ENCODE measurements around the gene RUNX2.
"Not testable (repeated sequence)": the region's sequence is repeated elsewhere in the genome, so short reads cannot be mapped to it uniquely, and the experiment has no call there.

The RUNX2 gene

GRCh38 chr6:45327956-45328522 is at the start of gene RUNX2:
Gene RUNX2, plus strand, starts transcription at chr6:45328330. Its CDS starts 397 bp downstream, at chr6:45328727.
- peak; percentile 88 for ATAC-seq
- peaks cover 63% of the 10 kb centered on the region for H3K4me1 Mint-ChIP-seq
- H3K27ac Mint-ChIP-seq, result peak within 1 kb of the TSS; percentile 75
- peak; percentile 18 for DNase-seq
- H3K27me3 Mint-ChIP-seq, result no peaks in the 10 kb centered on the region
- peak within 1 kb of the TSS; percentile 75 for H3K4me3 Mint-ChIP-seq
- H3K9me3 Mint-ChIP-seq, result no peaks in the 10 kb centered on the region
- H3K36me3 Mint-ChIP-seq (ENCODE audit: low read depth), result no peaks in the 10 kb centered on the region

DNA sequence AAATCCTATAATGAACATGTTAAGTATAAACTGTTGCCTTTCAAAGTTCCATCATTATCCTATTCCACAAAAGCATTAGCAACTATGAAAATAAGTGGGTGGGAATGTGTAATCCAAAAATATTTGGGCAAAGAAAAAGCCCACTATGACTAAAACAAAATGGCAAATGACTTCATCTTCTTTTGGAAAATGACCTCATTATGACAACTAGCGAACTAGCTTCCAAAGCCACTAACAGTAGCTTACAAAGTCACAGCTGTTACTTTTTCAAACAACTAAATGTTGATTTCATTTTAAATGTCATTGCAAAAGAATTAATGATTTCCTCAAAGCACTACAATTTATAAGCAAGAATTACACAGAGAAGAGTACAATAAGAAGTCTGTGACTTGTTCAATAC is 49.8 kb upstream of the RUNX2 start:
- Mint-ChIP-seq H3K9me3 (peaks cover 12% of the 10 kb centered on the region), H3K36me3 (ENCODE audit: low read depth) (peaks cover 31% of the 10 kb centered on the region), H3K27me3 (no peaks in the 10 kb centered on the region), H3K4me1 (no peaks in the 10 kb centered on the region), H3K4me3 (no peak overlapping the region), H3K27ac (no peak overlapping the region)
- no peak for DNase-seq
- no peak for ATAC-seq

GRCh38 chr6:45286707-45287106 is 41.4 kb upstream of the RUNX2 start:
- H3K36me3 Mint-ChIP-seq (ENCODE audit: low read depth), result peaks cover 28% of the 10 kb centered on the region
- not testable (repeated sequence) for ATAC-seq, H3K4me1 Mint-ChIP-seq, H3K27ac Mint-ChIP-seq, H3K9me3 Mint-ChIP-seq, H3K27me3 Mint-ChIP-seq, H3K4me3 Mint-ChIP-seq, DNase-seq

GRCh38 chr6:45289751-45290514 is 38.2 kb upstream of the RUNX2 start:
- ATAC-seq (no peak), DNase-seq (no peak)
- H3K36me3 Mint-ChIP-seq (ENCODE audit: low read depth), result peaks cover 28% of the 10 kb centered on the region
- H3K4me1 Mint-ChIP-seq, result peaks cover 23% of the 10 kb centered on the region
- H3K4me3 Mint-ChIP-seq, result no peak overlapping the region
- no peaks in the 10 kb centered on the region for H3K27me3 Mint-ChIP-seq
- H3K9me3 Mint-ChIP-seq, result peaks cover 9% of the 10 kb centered on the region
- H3K27ac Mint-ChIP-seq, result no peak overlapping the region

DNA sequence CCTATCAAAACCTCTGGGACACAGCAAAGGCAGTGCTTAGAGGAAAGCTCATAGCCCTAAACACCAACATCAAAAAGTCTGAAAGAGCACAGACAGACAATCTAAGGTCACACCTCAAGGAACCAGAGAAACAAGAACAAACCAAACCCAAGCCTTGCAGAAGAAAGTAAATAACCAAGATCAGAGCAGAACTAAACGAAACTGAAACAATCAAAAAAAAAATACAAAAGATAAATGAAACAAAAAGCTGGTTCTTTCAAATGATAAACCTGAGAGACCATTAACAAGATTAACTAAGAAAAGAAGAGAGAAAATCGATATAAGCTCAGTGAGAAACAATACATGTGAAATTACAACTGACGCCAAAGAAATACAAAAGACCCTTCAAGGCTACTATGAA is 34.8 kb upstream of the RUNX2 start:
- Mint-ChIP-seq H3K4me1 (peaks cover 24% of the 10 kb centered on the region), H3K4me3 (peak overlapping the region; percentile 9), H3K36me3 (ENCODE audit: low read depth) (peaks cover 16% of the 10 kb centered on the region)

DNA sequence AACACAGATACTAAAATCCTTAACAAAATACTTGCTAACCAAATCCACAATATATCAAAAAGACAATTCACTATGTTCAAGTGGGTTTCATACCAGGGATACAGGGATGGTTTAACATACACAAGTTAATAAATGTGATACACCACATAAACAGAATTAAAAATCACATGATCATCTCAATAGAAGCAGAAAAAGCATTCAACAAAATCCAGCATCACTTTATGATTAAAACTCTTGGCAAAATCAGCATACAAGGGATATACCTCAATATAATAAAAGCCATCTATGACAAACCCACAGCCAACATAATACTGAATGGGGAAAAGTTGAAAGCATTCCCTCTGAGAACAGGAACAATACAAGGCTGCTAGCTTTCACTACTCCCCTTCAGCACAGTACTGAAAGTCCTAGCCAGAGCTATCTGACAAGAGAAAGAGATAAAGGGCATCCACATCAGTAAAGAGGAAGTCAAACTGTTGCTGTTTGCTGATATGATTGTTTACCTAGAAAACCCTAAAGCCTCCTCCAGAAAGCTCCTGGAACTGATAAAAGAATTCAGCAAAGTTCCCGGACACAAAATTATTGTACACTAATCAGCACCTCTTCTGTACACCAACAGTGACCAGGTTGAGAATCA is 33.9 kb upstream of the RUNX2 start:
- H3K4me3 Mint-ChIP-seq, H3K27me3 Mint-ChIP-seq, ATAC-seq, H3K9me3 Mint-ChIP-seq, DNase-seq, H3K27ac Mint-ChIP-seq: not testable (repeated sequence)
- peaks cover 24% of the 10 kb centered on the region for H3K4me1 Mint-ChIP-seq
- peaks cover 16% of the 10 kb centered on the region for H3K36me3 Mint-ChIP-seq (ENCODE audit: low read depth)

More for the DNA sequence above, 34.8 kb upstream of the RUNX2 start:
- no peak for DNase-seq
- H3K27me3 Mint-ChIP-seq, result no peaks in the 10 kb centered on the region
- peaks cover 9% of the 10 kb centered on the region for H3K9me3 Mint-ChIP-seq
- peak overlapping the region; percentile 49 for H3K27ac Mint-ChIP-seq
- ATAC-seq, result no peak

DNA sequence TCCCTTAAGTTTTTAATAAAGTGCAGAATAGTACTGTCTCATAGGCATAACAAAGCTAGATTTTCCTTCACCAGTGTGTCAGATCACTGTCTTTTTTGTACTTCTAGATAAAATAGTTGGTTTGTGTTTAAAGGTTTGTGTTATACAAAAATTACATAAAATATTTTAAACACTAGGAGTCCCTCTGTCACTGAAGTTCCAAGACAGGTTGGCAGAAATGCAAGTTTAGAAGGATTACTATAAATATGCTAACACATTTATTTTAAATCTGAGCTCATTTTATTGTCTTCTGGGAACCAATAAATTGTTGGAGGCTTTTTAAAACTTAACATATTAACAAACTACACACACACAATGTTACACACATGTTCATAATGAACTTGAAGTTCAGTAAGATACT is 30.8 kb upstream of the RUNX2 start:
- H3K4me1 Mint-ChIP-seq, result peaks cover 23% of the 10 kb centered on the region
- H3K27ac Mint-ChIP-seq, result no peak overlapping the region
- H3K36me3 Mint-ChIP-seq (ENCODE audit: low read depth), result peaks cover 9% of the 10 kb centered on the region
- DNase-seq (no peak), ATAC-seq (no peak)
- H3K4me3 Mint-ChIP-seq, result no peak overlapping the region
- no peaks in the 10 kb centered on the region for H3K27me3 Mint-ChIP-seq
- H3K9me3 Mint-ChIP-seq, result peaks cover 8% of the 10 kb centered on the region

DNA sequence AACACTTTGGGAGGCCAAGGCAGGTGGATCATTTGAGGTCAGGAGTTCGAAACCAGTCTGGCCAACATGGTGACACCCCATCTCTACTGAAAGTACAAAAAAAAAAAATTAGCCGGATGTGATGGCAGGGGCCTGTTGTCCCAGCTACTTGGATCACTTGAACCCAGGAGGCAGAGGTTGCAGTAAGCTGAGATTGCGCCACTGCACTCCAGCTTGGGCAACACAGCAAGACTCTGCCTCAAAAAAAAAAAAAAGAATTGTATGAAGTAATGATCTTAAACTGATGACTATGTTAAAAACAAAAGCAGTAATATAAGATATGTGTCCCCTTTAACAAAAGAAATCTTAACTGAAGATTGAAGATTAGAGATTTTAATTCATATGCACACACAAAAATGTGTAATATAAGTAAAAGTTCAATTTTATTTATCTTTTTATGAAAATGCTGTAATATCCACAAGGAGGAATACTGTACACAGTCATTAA is 29.0 kb upstream of the RUNX2 start:
- Mint-ChIP-seq H3K4me3 (no peak overlapping the region), H3K36me3 (ENCODE audit: low read depth) (peaks cover 3% of the 10 kb centered on the region), H3K4me1 (peaks cover 5% of the 10 kb centered on the region), H3K27ac (no peak overlapping the region), H3K9me3 (no peaks in the 10 kb centered on the region), H3K27me3 (no peaks in the 10 kb centered on the region)
- no peak for ATAC-seq
- DNase-seq, result no peak

DNA sequence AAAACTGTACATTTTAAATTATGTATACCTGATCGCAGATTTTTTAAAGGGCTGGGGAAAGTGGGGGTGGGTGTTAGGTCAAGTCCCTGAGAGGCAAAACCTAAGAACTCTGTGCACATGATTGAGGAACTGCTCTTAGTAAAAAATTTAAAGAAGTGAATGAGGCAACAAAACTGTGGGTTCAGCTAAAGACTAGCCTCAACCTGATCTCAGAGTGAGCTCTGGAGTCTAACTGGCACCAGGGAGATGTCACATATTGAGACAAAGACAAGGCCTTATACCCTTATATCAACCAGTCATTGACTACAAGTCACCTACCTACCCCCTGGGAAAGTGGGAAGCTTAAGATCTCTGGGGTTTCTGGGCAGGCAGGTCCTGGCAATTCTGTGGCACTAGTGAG is 27.4 kb upstream of the RUNX2 start:
- H3K27ac Mint-ChIP-seq, result no peak overlapping the region
- peaks cover 7% of the 10 kb centered on the region for H3K9me3 Mint-ChIP-seq
- H3K4me1 Mint-ChIP-seq, result peaks cover 2% of the 10 kb centered on the region
- DNase-seq (no peak), ATAC-seq (no peak)
- peaks cover 7% of the 10 kb centered on the region for H3K36me3 Mint-ChIP-seq (ENCODE audit: low read depth)
- no peak overlapping the region for H3K4me3 Mint-ChIP-seq
- H3K27me3 Mint-ChIP-seq, result no peaks in the 10 kb centered on the region

DNA sequence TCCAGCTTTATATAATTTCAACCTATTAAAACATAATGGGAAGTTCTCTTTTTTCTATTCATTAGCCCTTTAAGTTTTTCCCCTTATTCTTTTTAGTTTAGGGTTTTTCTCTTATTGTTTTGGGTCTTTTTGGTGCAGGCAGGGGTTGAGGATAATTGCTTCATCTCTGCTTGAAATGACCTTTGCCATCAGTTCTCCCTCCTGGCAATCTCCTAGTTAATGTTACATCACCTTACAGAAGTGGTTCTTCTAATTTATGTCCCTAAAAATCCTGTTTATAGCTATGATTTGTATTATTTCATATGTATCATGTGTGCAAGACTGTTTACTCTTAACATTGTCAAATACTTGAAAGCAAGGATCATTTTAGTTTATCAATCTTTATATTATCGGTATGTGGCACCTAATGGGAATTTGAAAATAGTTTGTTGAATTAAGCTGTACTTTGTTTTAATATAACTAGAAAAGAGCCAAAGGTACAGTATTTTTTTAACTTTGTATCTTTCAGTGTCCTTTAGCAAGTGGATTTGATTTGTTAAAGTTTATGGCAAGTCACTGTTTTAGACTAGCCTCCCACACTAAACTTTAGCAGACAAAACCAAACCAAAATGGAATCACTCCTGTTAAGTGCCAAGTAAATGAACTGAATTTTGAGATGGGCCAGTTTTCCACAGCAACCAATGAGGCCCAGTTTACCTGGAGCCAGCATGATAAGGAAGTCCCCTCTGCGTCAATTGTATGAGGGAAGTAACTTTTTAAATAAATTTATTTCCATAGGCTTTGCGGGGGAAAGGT is 26.6 kb upstream of the RUNX2 start:
- Mint-ChIP-seq H3K9me3 (peaks cover 15% of the 10 kb centered on the region), H3K27me3 (no peaks in the 10 kb centered on the region), H3K36me3 (ENCODE audit: low read depth) (peaks cover 13% of the 10 kb centered on the region), H3K4me1 (peaks cover 2% of the 10 kb centered on the region), H3K4me3 (no peak overlapping the region), H3K27ac (no peak overlapping the region)
- DNase-seq (no peak), ATAC-seq (no peak)

DNA sequence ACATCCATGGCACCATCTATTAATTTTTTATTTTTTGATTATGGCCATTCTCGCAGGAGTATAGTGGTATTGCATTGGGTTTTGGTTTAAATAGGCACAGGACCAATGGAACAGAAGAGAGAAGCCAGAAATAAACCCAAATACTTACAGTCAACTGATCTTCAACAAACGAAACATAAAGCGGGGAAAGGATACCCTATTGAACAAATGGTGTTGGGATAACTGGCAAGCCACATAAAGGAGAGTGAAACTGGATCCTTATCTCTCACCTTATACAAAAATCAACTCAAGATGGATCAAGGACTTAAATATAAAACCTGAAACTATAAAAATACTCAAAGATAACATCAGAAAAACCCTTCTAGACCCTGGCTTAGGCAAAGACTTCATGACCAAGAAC is 25.3 kb upstream of the RUNX2 start:
- DNase-seq (no peak), ATAC-seq (no peak)
- no peak overlapping the region for H3K4me3 Mint-ChIP-seq
- peaks cover 2% of the 10 kb centered on the region for H3K4me1 Mint-ChIP-seq
- H3K27me3 Mint-ChIP-seq, result no peaks in the 10 kb centered on the region
- H3K27ac Mint-ChIP-seq, result no peak overlapping the region
- peaks cover 15% of the 10 kb centered on the region for H3K9me3 Mint-ChIP-seq
- H3K36me3 Mint-ChIP-seq (ENCODE audit: low read depth), result peaks cover 18% of the 10 kb centered on the region

- Mint-ChIP-seq H3K4me3 (no peak overlapping the region), H3K9me3 (peaks cover 19% of the 10 kb centered on the region), H3K36me3 (ENCODE audit: low read depth) (peaks cover 23% of the 10 kb centered on the region), H3K4me1 (peaks cover 15% of the 10 kb centered on the region), H3K27me3 (no peaks in the 10 kb centered on the region), H3K27ac (no peak overlapping the region)
- DNase-seq (no peak), ATAC-seq (no peak)
Measured at GRCh38 chr6:45305546-45305945, 22.6 kb upstream of the RUNX2 start.

DNA sequence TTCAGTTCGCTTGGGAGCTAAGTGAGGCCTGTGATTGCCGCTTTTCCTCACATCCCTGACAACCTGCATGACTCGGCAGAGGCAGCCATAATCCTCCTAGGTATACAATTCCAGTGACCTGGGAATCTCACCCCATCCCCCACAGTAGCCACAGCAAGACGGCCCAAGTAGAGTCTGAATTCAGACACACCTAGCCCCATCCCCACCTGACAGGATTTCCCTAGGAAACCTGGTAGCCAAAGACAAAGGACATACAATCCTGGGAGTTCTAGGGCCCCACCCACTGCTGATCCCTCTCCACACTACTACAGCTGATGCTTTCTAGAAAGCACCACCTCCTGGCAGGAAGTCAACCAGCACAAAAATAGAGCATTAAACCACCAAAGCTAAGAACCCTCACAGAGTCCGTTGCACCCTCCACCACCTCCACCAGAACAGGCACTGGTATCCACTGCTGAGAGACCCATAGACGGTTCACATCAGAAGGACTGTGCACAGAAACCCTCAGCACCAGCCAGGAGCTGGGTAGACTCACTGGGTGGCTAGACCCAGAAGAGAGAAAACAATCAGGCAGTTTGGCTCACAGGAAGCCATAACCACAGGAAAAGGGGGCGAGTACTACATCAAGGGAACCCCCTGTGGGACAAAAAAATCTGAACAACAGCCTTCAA is 17.9 kb upstream of the RUNX2 start:
- peaks cover 28% of the 10 kb centered on the region for H3K36me3 Mint-ChIP-seq (ENCODE audit: low read depth)
- peaks cover 17% of the 10 kb centered on the region for H3K9me3 Mint-ChIP-seq
- peak overlapping the region; percentile 26 for H3K4me3 Mint-ChIP-seq
- H3K27me3 Mint-ChIP-seq, result no peaks in the 10 kb centered on the region
- peak overlapping the region; percentile 66 for H3K27ac Mint-ChIP-seq
- no peak for ATAC-seq
- peak; percentile 11 for DNase-seq
- H3K4me1 Mint-ChIP-seq, result peaks cover 40% of the 10 kb centered on the region

- Mint-ChIP-seq H3K9me3 (peaks cover 13% of the 10 kb centered on the region), H3K27me3 (no peaks in the 10 kb centered on the region), H3K4me1 (peaks cover 37% of the 10 kb centered on the region), H3K27ac (no peak overlapping the region), H3K4me3 (no peak overlapping the region), H3K36me3 (ENCODE audit: low read depth) (peaks cover 22% of the 10 kb centered on the region)
- DNase-seq (no peak), ATAC-seq (no peak)
Measured at GRCh38 chr6:45314146-45314545, 14.0 kb upstream of the RUNX2 start.

Data from activated naive CD8-positive, alpha-beta T cell treated with anti-CD3 and anti-CD28 coated beads, Interleukin-2, amount 50 U/mL, for 24 hours (primary cell).